Measurements from ENCODE around the gene OTOR. TPM values are rescaled to one million over a fixed set of nuclear protein-coding genes. Genes with fewer than 3 reads are reported as not detected.

The OTOR gene, protein sequence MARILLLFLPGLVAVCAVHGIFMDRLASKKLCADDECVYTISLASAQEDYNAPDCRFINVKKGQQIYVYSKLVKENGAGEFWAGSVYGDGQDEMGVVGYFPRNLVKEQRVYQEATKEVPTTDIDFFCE
- total RNA-seq = not detected in 2 replicates

DNA sequence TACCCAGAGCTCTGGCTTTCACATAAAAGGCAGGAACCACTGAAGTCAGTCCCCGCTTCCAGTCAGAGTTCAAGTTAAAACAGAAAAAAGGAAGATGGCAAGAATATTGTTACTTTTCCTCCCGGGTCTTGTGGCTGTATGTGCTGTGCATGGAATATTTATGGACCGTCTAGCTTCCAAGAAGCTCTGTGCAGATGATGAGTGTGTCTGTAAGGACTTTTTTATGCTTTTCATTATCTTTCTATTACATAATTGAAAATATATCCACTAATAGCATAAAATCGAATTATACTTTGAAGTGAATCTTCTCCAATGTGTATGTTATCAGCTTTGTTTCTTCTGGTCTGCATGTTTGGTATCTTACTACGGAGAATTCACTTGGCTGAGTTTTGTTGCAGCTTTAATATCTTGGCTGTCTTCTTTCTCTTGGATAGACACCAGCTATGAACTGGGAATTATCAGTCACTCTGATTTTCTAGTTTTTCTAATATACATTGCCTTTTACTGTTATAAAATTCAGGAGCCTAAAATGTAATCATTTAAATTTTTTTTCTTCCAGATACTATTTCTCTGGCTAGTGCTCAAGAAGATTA is at the start of gene OTOR:
OTOR (plus strand) TSS at position 51 of the 593 bp plus-strand sequence; CDS start at position 95, 44 bp downstream.

DNA sequence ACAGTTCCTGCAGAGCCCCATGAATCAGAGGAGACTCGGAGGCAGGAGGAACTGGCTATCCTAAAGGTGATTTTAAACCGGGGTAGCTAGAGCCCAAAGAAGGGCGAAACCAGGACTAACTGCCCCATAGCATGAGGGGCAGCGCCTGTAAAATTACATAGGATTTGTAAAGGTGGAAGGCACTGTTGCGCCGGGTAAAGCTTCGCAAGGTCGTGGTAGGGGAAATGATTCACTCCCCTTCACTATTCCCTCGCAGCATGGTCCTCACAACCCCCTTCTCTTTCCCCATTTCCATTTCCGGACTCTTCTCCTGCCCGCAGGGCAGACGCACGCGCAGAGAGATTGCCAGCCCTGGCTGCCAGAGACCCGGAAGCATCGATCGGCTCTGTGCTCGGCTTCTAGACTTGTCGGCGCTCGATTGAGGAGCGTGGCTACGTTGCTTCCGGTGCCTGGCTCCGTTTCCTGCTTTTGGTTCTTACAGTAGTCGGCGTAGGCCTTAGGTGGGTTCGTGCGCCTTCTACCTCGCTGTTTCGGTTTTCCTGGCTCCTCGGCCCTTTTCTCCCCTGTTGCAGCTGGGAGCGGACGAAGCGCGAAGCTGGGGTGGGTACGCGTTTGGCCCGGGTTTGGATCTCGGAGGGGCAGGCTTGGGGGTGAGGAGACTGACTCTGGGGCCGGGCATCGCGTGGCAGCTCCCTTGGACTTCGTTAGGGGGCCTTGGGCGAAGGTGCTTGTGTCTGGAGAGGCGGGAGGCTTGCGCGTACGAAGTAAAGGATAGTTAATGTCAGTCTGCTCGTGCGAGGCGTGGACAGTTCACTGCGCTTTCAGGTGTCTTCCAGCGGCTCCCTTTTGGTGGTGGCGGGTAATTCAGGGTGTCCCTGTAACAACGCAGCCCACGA is 18.3 kb upstream of the OTOR start, which contains the start of gene SNRPB2:
SNRPB2 (plus strand) TSS at position 462 of the 896 bp plus-strand sequence. CDS start 1,677 bp downstream, outside the sequence.

Other genes starting within 250 kb of the OTOR start
- gene KIF16B, start 174.9 kb upstream of the OTOR start, total RNA-seq = 14.9 and 20.2 TPM in 2 replicates
- gene SNRPB2, start 18.3 kb upstream of the OTOR start, total RNA-seq = 33.4 and 54.1 TPM in 2 replicates